GM18508 (cell line): ENCODE data around the gene OSGIN1.

Experiments
- ATAC-seq: cut with Tn5 transposase; IDR thresholded peaks from one replicate; pipeline ENCODE4 v1.9.1; 2021; ENCODE audit warnings: moderate number of reproducible peaks; ENCODE audit not compliant: insufficient read depth, unreplicated experiment

OSGIN1 gene

DNA sequence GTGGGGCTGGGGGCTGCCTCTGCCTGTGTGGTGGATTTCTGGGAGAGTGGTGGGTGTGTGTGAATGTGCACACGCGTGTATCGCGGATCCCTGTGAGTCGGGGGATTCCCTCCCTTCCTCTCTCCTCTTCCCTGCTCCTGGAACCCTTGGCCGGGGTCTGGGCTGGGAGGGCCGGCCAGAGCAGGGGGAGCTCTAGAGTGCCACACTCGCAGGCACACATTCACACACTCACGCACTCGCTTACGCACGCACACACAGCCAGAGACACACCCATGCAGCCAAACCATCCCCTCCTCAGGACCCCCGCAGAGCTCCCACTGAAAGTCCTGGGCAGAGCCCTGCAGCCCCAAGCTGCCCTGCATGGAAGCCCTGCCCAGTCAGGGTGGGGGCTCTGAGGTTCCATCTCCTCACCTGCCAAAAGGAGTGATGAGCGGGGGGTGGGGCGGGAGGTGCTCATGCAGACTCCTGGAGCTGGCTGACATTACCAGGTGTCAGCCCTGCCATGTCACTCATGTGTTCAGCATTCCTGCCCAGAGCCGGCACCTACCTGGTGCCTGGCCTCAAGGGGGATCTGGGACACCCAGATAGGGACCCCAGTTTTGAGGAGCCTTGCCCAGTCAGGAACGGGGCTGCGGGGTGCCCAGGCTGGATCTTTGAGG is 16.9 kb downstream of the OSGIN1 start:
- ATAC-seq = no peak

DNA sequence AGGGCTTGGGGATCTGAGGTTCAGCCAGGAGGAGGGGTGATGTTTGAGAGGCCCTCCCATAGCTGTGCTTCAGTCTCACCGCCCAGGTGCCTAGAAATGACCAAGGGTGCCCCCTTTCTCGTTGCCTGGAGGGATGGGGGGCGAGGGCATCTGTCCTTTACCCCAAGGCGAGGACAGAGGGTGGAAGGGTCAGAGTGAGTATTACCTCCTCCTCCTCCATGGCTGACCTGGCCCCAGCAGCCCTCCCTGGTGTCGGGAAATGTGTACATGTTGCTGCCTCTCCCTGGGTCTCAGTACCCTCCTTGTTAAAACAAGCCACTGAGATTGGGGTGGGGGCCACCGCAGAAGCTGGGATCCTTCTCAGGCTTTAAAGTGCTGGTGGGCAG is 17.4 kb downstream of the OSGIN1 start:
- no peak for ATAC-seq

DNA sequence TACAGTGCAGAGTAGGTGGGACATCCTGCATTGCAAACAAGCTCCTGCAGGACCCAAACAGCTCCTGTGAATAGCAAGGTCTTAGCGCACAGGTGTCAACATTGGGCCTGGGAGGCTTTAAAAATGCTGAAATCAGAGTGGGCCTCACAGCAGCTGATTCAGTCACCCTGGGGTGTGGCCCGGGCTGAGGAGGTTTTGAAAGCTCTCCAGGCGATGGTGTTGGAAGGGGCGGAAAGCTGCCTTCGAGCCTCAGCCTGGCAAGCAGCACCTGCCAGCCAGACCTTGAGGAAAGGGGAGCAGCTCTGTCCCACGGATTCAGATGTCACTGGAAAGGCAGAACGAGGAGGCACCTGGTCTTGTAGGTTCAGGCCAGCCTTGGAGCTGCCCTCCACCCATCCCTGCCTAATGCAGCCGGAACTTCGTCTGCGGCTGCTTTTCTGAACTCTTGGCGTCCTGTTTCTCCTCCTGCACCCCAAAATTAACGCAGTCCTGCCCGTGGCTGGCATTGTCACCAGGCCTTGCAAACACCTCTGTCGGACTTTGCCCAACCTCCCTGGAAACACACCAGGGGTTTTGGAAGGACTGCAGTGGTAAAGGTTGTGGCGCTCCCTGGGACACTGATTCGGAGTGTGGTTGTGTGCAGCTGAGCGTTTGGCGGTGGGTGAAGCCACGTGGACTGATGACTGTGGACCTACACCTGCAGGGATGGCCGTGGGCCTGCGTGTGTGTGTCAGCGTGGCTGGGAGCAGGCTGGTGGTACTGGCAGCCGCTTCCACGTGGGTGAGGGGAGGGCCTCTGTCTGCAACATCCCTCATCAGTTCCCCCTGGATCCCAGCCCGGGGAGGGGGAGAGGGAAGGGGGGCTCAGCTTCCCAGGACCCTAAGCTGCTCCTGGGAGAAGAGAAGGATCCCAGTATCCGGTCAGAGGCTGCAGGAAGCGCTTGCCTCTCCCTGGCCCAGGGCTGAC is 18.4 kb downstream of the OSGIN1 start:
- ATAC-seq = no peak

DNA sequence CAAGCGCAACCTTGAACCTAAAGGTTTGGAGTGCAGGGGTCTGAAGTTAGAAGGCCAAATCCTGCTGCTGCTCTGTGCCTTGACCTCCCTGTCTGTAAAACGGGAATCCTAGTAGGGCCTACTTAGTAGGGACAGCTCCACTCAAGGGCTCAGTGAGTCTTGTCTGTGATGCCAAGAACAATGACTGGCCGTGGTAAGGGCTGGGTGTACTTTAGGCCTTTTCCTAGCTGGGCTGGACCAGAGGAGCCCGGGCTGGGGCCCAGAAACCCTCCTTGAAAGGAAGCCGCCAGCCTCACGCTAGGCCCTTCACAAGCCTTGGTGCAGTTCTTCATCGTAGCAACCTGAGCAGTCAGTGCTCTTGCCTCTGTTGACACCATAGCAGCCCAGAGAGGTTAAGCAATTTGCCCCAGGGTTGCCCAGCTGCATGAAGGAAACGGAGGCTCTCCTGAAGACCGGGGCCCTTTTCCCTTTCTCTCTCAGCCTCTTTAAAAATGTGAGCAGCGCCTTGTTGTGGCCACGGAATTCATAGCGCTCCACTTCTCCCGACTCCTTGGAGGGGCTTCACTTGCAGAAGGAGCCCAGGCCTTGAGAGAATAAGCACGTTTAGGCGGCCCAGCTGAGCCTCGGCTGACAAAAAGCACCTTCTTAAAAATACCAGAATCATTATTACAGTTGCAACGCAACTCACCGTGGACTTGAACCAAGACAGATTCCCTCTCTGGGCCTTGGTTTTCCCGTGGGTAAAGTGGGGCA is 19.4 kb downstream of the OSGIN1 start:
- ATAC-seq = no peak

DNA sequence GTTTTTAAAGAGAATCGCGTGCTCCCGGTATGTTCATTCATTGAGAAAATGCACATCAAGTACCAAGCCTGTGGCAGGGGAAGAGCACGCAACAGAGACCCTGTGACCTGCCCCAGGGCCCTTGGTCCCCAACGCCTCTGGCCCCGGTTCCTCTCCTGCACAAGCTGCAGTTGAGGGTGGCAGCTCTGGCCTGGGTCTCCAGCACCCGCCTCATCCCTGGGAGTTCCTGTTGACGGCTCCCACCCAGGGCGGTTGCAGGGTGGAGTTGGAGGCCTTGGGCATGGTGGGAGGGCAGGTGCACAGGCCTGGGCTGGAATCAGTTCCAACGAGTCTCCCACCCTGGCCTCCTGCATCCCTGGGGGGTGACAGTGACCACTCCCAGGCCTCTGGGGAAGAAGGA is 20.0 kb downstream of the OSGIN1 start:
- ATAC-seq = no peak

DNA sequence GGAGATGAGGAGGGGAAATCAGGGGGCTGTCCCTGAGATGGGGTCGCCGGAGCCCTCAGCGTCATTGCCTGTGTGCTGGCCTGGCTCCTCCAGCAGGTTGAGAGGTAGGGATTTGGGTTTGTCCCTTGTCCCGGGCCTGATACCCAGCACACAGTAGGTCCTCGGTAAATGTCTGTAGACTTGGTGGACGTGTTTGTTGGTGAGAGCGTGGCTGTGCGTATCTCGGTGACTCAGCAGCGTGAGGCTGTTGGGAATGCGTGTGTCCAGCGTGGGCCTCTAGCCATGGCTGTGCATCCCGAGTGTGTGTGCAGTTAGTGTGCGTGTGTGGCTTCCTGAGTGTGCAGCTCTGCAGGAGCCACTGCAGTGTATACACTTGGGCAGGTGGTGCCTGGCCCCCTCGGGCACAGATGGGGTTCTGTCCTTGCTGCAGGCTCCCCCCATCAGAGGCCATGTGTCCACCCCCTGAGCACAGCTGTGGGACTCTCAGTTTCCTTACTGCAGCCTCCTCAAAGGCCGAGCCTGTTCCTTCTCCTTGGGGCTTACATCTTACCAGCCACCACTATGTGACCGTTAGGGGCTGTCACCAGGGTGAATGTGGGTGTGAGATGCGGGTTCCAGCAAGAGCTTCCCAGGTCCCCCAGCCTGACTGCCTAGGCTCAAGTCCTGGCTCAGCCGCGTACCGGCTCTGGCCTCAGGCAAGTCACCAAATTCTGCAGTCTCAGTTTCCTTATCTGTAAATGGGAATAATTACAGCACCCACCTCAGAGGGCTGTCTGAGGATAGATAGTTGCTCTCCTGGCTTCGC is 20.7 kb downstream of the OSGIN1 start:
- ATAC-seq = no peak

DNA sequence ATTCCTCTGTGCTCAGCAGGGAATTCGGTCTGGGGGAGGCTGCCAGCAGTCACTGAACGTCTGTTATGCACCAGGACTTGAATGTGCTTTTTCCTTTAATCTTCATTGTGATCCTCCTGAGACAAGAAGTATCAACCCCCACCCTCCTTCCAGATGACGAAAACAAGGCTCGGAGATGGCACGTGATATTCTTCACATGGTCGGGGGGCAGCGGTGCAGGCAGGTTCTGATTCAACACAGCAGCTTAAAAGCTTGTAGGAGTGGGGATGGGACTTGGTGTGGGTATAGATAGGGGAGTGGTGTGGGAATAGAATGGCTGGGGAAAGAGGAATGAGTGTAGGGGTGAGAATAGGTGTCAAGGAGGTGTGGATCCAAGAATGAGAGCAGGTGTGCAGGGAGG is 21.4 kb downstream of the OSGIN1 start:
- ATAC-seq = no peak

DNA sequence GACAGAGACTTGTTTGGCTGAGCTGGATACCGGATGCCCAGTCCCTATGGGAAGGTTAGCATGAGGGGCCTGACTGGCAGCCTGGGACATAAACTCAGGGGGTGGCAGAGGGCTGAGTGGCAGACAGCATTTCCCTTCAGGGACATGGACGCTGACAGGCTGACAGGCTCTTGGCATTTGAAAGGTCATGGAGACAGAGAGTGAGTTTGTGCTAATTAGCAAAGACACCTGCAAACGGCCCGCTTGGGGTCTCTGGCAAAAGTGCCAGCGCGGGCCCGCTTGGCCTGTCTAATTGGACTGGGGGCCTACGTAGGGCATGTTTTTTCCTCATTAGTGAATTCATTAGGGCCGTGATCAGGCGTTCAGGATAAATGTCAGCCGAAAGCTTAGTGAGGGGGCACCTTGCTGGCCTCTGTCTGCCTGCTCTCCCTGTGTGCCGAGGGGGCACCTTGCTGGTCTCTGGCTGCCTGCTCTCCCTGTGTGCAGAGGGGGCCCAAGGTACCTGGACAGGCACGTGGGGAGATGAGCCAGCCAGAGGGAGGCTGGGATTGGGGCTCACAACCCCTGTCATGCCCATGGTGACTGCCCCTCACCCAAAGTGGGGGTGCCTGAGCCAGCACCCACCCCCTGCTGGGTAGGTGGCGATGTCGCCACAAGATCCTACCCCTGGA is 22.7 kb downstream of the OSGIN1 start:
- ATAC-seq = no peak

DNA sequence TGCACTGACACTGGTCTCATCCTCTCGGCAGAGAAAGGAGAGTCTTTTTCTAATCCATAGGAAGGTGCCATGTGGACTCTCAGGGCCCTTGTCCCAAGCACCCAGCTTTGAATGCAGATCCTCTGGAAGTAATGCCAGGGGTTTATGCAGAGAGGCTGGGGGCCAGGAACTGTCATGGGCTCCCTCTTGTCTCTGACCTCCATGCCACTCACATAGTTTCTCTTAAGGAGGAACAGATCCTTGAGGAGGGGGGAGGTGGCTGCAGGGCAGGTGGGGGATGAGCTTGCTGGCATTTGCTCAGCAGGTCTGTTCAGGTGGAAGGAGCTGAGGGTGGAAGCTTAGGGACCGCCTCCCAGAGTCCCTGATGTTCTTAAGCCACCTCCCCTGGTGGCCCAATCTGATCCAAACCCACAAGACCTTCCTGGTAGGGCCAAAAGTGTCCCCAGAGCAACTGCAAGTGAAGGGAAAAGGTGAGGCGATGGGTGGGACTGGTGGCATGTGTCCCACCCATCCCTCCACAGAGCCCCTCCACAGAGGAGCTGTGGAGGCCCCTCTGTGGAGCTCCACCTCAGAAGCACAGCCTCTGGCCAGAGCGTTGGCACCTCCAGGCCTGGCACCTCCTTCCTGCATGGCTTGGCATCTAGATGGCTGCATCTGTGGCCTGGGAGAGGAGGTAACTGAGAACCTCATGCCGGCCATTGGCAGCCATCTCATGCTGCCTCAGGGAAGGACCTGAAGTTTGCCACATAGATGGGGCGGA is 24.2 kb downstream of the OSGIN1 start:
- no peak for ATAC-seq

DNA sequence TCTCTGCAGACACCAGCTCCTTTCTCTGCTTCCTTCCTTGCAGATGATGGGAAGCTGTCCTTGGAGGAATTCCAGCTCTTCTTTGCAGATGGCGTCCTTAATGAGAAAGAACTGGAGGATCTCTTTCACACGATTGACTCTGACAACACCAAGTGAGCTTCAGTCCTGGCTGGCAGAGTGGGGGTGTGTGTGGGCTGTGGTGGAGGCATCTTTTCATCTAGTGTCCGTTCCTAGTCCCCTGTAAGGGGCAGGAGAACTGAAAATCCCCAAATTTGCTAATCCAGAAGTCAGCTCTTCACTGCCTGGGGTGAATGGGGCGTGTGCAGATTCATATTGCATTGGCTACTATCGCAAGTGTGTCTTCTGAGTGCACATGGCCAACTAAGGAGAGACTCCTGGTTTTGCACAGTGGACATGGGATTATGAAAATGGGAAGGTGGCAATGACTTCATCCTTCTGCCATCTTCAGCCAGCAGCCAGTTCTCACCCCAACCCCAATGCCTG is 25.4 kb downstream of the OSGIN1 start:
- ATAC-seq = no peak

DNA sequence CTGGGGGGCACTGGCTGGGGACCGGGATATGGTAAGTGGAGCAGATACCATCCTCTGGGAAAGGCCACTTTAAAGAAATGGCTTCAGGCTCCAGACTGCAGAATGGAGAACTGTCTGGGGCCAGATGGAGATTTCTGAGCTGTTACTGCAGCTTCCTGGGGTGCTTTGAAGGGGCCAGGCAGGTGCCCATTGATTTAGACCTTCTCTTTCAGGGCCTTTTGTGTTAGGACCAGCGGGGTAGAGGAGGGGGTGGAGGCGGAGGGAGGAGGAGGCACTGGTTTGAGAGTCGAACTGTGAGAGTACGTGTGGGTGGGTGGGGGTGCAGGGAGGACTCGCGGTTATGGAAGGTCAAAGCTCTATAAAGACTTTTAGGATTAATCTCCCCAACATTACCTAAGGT is 26.4 kb downstream of the OSGIN1 start:
- no peak for ATAC-seq

DNA sequence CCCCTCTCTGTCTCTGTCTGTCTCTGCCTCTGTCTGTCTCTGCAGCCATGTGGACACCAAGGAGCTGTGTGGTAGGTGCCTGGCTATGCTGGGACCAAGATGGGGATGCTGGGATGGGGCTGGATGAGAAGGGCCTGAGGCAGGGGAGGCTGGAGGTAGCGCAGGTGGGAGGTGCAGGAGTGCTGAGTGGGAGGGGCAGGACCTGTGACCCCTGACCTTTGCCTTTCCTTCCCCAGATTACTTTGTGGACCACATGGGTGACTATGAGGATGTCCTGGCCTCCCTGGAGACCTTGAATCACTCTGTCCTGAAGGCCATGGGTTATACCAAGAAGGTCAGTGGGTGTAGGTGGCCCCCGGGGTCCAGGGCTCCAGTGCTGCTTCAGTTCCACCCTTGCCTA is 27.8 kb downstream of the OSGIN1 start:
- no peak for ATAC-seq

DNA sequence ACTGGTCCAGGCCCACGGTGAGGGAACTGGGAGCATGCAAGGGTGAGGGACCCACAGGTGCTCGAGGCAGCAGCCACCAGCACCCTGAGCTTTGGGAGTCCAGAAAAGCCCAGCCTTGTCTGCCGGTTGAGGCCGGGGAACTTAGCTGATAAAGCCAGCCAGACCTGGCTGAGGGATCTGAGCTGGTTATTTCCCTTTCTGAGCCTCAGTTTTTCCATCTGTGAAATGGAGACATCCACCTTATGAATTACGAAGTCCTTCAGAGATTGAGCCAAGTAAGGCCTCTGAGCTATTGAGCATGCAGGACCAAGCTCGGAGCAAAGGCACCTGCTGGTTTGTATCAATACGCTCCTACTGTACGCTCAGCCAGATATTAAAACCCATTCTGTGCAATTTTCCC is 28.8 kb downstream of the OSGIN1 start:
- no peak for ATAC-seq

DNA sequence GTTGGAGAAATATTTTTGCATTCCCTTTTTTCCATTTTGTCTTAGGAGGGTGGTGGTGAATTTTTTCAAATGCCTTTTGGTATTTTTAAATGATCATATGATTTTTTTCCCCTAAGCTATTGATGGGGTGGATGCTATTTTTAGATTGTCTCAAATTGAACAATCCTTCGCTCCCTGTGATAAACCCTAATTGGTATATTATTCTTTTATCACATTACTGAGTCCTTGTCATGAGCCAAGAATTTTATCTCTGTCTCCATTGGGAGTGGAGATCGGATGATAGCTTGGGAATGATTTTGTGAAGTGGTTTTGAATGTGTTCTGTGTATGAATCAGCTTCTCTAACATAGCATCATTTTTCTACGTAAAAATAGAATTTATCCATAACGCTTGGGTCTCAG is 30.5 kb downstream of the OSGIN1 start:
- ATAC-seq = no peak

DNA sequence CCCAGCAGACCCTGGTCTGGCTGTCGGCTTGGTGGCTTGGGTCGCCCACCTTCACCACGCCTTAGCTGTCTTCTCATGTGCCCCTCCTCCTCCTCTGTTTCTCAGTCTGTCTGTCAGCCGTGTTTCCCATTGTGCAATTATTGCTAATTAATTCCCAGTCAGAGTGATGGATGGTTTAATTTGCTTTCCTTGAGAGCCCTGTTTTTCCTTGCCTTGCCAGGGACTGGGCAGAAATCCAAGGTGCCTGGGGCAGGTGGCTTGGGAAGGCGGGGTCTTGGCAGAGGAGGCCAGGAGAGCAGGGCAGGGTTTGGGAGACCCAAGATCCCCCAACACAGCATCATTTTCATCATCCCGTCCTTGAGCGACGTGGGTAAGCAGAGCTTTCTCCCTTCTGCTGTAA is 36.3 kb downstream of the OSGIN1 start:
- no peak for ATAC-seq

DNA sequence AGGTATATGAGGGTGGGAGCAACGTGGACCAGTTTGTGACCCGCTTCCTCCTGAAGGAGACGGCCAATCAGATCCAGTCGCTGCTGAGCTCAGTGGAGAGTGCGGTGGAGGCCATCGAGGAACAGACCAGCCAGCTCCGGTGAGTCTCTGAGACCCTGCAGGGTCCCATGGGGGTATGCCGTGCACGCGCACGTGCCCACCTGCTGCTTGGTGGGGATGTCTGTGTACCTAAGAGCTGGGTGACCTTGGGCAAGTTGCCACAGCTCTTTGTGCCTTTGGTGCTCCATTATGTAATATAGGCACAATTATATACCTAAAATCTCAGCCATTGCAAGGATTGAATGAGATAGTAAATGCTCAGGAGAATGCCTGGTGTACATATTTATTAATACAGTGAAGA is 37.5 kb downstream of the OSGIN1 start:
- ATAC-seq = no peak

DNA sequence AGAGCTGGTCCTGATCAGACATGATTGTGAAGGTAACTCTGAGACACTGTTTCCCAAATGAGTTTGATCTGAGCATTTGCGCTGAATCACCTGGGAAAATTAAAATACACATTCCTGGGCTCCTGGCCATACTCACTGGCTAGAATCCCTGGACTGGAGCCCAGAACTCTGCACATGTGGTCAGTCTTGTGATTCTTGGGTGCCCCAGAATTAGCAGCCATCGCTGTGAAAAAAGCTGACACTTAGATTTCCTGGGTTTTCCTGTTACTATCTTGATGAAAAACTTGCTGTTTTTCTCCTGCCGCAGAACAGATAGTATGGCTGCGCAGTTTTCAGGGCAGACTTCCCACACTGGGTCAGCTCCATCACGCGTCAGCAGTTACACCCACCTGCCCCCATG is 39.6 kb downstream of the OSGIN1 start:
- ATAC-seq = no peak

DNA sequence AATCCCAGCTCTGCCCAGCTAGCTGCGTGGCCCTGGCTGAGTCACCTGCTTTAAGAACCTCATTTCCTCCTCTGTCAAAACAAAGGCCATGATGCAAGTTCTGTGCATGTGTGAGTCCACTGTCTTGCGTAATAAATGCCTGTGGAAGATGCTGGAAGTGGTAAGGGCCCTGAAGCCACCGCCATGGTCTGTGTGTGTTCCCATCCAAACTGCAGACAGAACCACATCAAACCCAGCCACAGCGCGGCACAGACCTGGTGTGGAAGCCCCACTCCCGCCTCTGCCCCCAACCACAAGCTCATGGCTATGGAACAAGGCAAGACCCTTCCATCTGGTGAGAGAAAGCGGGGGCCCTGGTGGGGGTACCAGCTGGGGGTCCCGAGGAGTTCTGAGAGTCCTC is 41.0 kb downstream of the OSGIN1 start:
- no peak for ATAC-seq

DNA sequence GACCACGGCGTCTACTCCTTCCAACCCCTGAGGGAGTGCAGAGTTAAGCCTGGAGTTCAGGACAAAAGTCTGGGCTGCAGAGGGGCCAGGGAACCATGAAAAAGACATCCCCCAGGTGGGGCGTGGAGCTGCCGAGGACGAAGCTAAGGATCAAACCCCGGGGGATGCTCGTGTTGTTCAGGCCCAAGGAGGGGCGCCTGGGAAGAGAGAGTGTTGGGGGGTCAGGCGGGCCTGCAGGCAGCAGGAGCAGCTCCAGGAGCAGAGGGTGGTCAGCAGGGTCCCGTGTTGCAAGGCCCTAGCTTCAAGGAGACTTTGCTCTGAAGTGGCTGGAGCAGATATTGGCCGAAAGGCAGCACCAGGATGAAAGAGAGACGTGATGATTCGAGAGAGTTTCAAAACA is 41.7 kb downstream of the OSGIN1 start:
- ATAC-seq = no peak
